ENCODE measurements around the gene TXNRD2. TPM values are rescaled to one million over a fixed set of nuclear protein-coding genes. Genes with fewer than 3 reads are reported as not detected.

Gene TXNRD2
- total RNA-seq, 1 experiment from 2014 or later = 19.7 TPM

- peak; percentile 42 for ATAC-seq
- peak; percentile 31 for DNase-seq (ENCODE audit: low read depth, low spot score)
- peak overlapping the region; percentile 97 to 99 for H3K4me3 ChIP-seq (replicated peaks in 1 of 2; ENCODE audit: low read depth in 1 of 2, low read length in 2 of 2)
- intact Hi-C loops (cut with micrococcal nuclease) = loop anchor here (5.0 kb wide), 1 partner anchor 88 kb away; no protein-coding TSS in a partner anchor
- H3K27ac ChIP-seq (ENCODE audit: low read depth, low read length) = peak overlapping the region; percentile 99
- peaks cover 54% of the 10 kb centered on the region for H3K79me2 ChIP-seq (ENCODE audit: insufficient read depth, low read length)
- H3K4me2 ChIP-seq (ENCODE audit: low read length) = peak overlapping the region; percentile 94
- H3K36me3 ChIP-seq (ENCODE audit: control insufficient read depth in 1 of 2, insufficient read depth in 2 of 2, low read length in 2 of 2) = peaks cover 13 to 14% of the 10 kb centered on the region in 2 experiments; a peak in 3 of 4 replicates
- H3K4me1 ChIP-seq (ENCODE audit: control insufficient read depth in 1 of 2, insufficient read depth in 2 of 2, low read length in 2 of 2) = peaks cover 31 to 45% of the 10 kb centered on the region in 2 experiments
- ChIA-PET RAD21 (ENCODE audit: low non-redundant PET in 1 of 2, low total read pairs in 2 of 2, uncharacterized antibody in 2 of 2, unreplicated experiment in 2 of 2) (no interaction called here), CTCF (interaction anchor here (1.4 kb wide), 1 partner anchor 99 kb away, joined by 3 read pairs; no protein-coding TSS in a partner anchor), POLR2A (interaction anchor here (0.9 to 2.1 kb wide), 2 partner anchors 11 to 16 kb away, joined by 3 to 6 read pairs; no protein-coding TSS in a partner anchor)
- no peaks in the 10 kb centered on the region for H3K27me3 ChIP-seq (ENCODE audit: insufficient read depth, low read length)
- no TSS peak for BruUV-seq (replicated peaks)
- no peaks in the 10 kb centered on the region for H4K20me1 ChIP-seq (ENCODE audit: insufficient read depth)
- peak overlapping the region; percentile 97 for H3K9ac ChIP-seq (ENCODE audit: low read length)
- TF ChIP-seq RAD21 (IDR thresholded peaks at IDR 0.05; ENCODE audit: low read depth) (no peak), SRF (IDR thresholded peaks at IDR 0.05; ENCODE audit: low read depth) (no peak), CTCF (IDR thresholded peaks at IDR 0.05 in 2 of 3, conservative IDR thresholded peaks at IDR 0.05 in 1 of 3; ENCODE audit: borderline replicate concordance in 1 of 3, insufficient read depth in 1 of 3, low read depth in 2 of 3, low read length in 2 of 3) (no peak), EZH2 (IDR thresholded peaks at IDR 0.05) (no peak), CBX3 (IDR thresholded peaks at IDR 0.05; ENCODE audit: low read depth) (no peak), REST (IDR thresholded peaks at IDR 0.05; ENCODE audit: low read depth) (no peak), ZFX (IDR thresholded peaks at IDR 0.05) (peak; percentile 73), POLR2AphosphoS5 (IDR thresholded peaks at IDR 0.05; ENCODE audit: low read depth, low read length) (peak; percentile 20; the same call in 1 of the 2 replicates), MAX (IDR thresholded peaks at IDR 0.05) (no peak), CEBPB (IDR thresholded peaks at IDR 0.05; ENCODE audit: low read depth) (no peak), SP1 (IDR thresholded peaks at IDR 0.05; ENCODE audit: low read depth) (no peak), ATF3 (IDR thresholded peaks at IDR 0.05) (no peak), TCF7L2 (IDR thresholded peaks at IDR 0.05; ENCODE audit: borderline replicate concordance, extremely low read depth, insufficient read depth, insufficient read length) (no peak)
- no peaks in the 10 kb centered on the region for H3K9me3 ChIP-seq (ENCODE audit: control insufficient read depth in 1 of 2, insufficient read depth in 1 of 2, low read depth in 1 of 2, low read length in 2 of 2)
- H2AFZ ChIP-seq (ENCODE audit: low read depth, low read length, poor library complexity, severe bottlenecking) = no peak overlapping the region
- no peaks in the 10 kb centered on the region for H3K9me2 ChIP-seq (ENCODE audit: insufficient read depth)
Measured at GRCh38 chr22:19855504-19856409, 85.9 kb downstream of the TXNRD2 start.

Measured in HCT116 (cell line).